ENCODE data around the gene NKX6-1. TPM values are rescaled to one million over a fixed set of nuclear protein-coding genes. Genes with fewer than 3 reads are reported as not detected.

NKX6-1 gene
- polyA plus RNA-seq, 1 donor from 2014 or later, result 20.1 TPM

GRCh38 chr4:84494531-84494930 lies 4.6 kb downstream of the NKX6-1 start:
- Histone ChIP-seq H3F3A (ENCODE audit: insufficient read depth, low read length, poor library complexity, severe bottlenecking) (no peaks in the 10 kb centered on the region), H3K27me3 (ENCODE audit: insufficient read depth, low read depth, low read length) (peaks cover 100% of the 10 kb centered on the region), H3K4me3 (ENCODE audit: low read length) (peak overlapping the region; percentile 61), H4K20me1 (ENCODE audit: insufficient read depth) (no peaks in the 10 kb centered on the region), H3K79me2 (replicated peaks; ENCODE audit: insufficient read depth, low read length) (no peaks in the 10 kb centered on the region), H3K9ac (ENCODE audit: low read length) (peak overlapping the region; percentile 14), H2AFZ (ENCODE audit: low read depth, low read length) (no peak overlapping the region), H3K36me3 (ENCODE audit: insufficient read depth, low read length) (no peaks in the 10 kb centered on the region), H3K27ac (ENCODE audit: low read length) (peak overlapping the region; percentile 10), H3K4me2 (ENCODE audit: low read length) (no peak overlapping the region), H3K9me3 (ENCODE audit: low read length) (no peaks in the 10 kb centered on the region), H3K9me2 (ENCODE audit: insufficient read depth, low read length) (no peaks in the 10 kb centered on the region)
- no peak for TF ChIP-seq EZH2 (IDR thresholded peaks at IDR 0.05; ENCODE audit: borderline replicate concordance, insufficient read depth, low read length, poor library complexity, severe bottlenecking)

- Histone ChIP-seq H3K9me2 (ENCODE audit: insufficient read depth, low read length) (no peaks in the 10 kb centered on the region), H3K9ac (ENCODE audit: low read length) (peak overlapping the region; percentile 14), H3K9me3 (ENCODE audit: low read length) (no peaks in the 10 kb centered on the region), H3K27ac (ENCODE audit: low read length) (peak overlapping the region; percentile 10), H4K20me1 (ENCODE audit: insufficient read depth) (no peaks in the 10 kb centered on the region), H3K27me3 (ENCODE audit: insufficient read depth, low read depth, low read length) (peaks cover 100% of the 10 kb centered on the region), H3F3A (ENCODE audit: insufficient read depth, low read length, poor library complexity, severe bottlenecking) (no peaks in the 10 kb centered on the region), H3K4me3 (ENCODE audit: low read length) (peak overlapping the region; percentile 61), H3K79me2 (replicated peaks; ENCODE audit: insufficient read depth, low read length) (no peaks in the 10 kb centered on the region), H3K4me2 (ENCODE audit: low read length) (no peak overlapping the region), H2AFZ (ENCODE audit: low read depth, low read length) (no peak overlapping the region), H3K36me3 (ENCODE audit: insufficient read depth, low read length) (no peaks in the 10 kb centered on the region)
- no peak for TF ChIP-seq EP300 (conservative IDR thresholded peaks at IDR 0.05; ENCODE audit: poor library complexity, severe bottlenecking)
- TF ChIP-seq POLR2AphosphoS5 (IDR thresholded peaks at IDR 0.05), result no peak
- TF ChIP-seq RAD21 (conservative IDR thresholded peaks at IDR 0.05), result no peak
- no peak for TF ChIP-seq MXI1 (conservative IDR thresholded peaks at IDR 0.05; ENCODE audit: poor library complexity, severe bottlenecking)
- no peak for TF ChIP-seq SMC3 (conservative IDR thresholded peaks at IDR 0.05; ENCODE audit: poor library complexity)
- no peak for TF ChIP-seq TAF1 (IDR thresholded peaks at IDR 0.05; ENCODE audit: low read depth)
- TF ChIP-seq EZH2 (IDR thresholded peaks at IDR 0.05; ENCODE audit: borderline replicate concordance, insufficient read depth, low read length, poor library complexity, severe bottlenecking), result no peak
- TF ChIP-seq REST (IDR thresholded peaks at IDR 0.05; ENCODE audit: borderline replicate concordance), result no peak
- no peak for TF ChIP-seq CTCF (IDR thresholded peaks at IDR 0.05; ENCODE audit: poor library complexity, severe bottlenecking)
These were observed 5.0 kb downstream of the NKX6-1 start for GRCh38 chr4:84494076-84494475.
